HCT116 (cell line): ENCODE measurements around the gene TPM3. TPM values are rescaled to one million over a fixed set of nuclear protein-coding genes. Genes with fewer than 3 reads are reported as not detected.

Experiments
- ATAC-seq: fragments of 200-7000 bp; cut with Tn5 transposase; 2 replicates; pipeline ENCODE4 v1.9.1; 2020; ENCODE audit warnings: mild to moderate bottlenecking, moderate library complexity
- BruUV-seq: library from RNA; stranded (reverse); fragments of 400-500 nt; replicated peaks from 2 replicates; lab custom pipeline; 2021; lab: Mats Ljungman, UMichigan
- CTCF ChIA-PET: fragments of 300-600 bp; sonication (Branson Sonifier 250); formaldehyde crosslinking; loops from one replicate; lab custom pipeline; 2021; ENCODE audit warnings: antibody characterized with exemption; lab: Charles Lee
- POLR2A ChIA-PET: fragments of 300-600, 350-600 bp; sonication (Branson Sonifier 250); formaldehyde crosslinking; loops from one replicate; lab custom pipeline; 2021; ENCODE audit warnings: antibody characterized with exemption; lab: Charles Lee
- RAD21 ChIA-PET, 2 experiments: fragments of 300-600 bp; sonication (Branson Sonifier 250); formaldehyde crosslinking; loops; one replicate each; lab custom pipeline; 2023; ENCODE audit warnings: low total read pairs in 2 of 2; ENCODE audit not compliant: uncharacterized antibody in 2 of 2, unreplicated experiment in 2 of 2, low non-redundant PET in 1 of 2; lab: Charles Lee
- DNase-seq: peaks from one replicate; pipeline ENCODE4 v3.0.0-alpha.2; 2010; ENCODE audit warnings: low read depth, low spot score
- H2AFZ ChIP-seq: fragments of 200-600 bp; shearing (Covaris generic), sonication (generic); 2 replicates; pipeline ENCODE4 v1.6.1; 2017; ENCODE audit warnings: low read depth, mixed run types, mixed read lengths, antibody characterized with exemption, low read length; ENCODE audit not compliant: poor library complexity, severe bottlenecking
- H3K27ac ChIP-seq: 2 replicates; pipeline ENCODE4 v1.5.1; 2012; ENCODE audit warnings: low read depth, low read length
- H3K27me3 ChIP-seq: fragments of 200-600 bp; sonication (generic); 2 replicates; pipeline ENCODE4 v1.6.1; 2016; ENCODE audit warnings: mixed run types, low read length, mixed read lengths; ENCODE audit not compliant: insufficient read depth
- H3K36me3 ChIP-seq, 2 experiments: fragments of 200-500 bp in 1 of 2; fragments of 200-600 bp in 1 of 2; sonication (Bioruptor generic) in 1 of 2; sonication (generic) in 1 of 2; 2 replicates each; pipeline versions ENCODE4 v1.5.1 to v1.6.1; 2014 to 2016; ENCODE audit warnings: low read length in 2 of 2, inconsistent platforms in 1 of 2, mixed read lengths in 1 of 2, mixed run types in 1 of 2; ENCODE audit not compliant: insufficient read depth in 2 of 2, control insufficient read depth in 1 of 2
- H3K4me1 ChIP-seq, 2 experiments: fragments of 200-600 bp in 1 of 2; sonication (generic) in 1 of 2; 2 replicates each; pipeline versions ENCODE4 v1.5.1 to v1.6.1; 2012 to 2017; ENCODE audit warnings: low read length in 2 of 2, inconsistent platforms in 1 of 2, mild to moderate bottlenecking in 1 of 2, mixed read lengths in 1 of 2, mixed run types in 1 of 2, moderate library complexity in 1 of 2; ENCODE audit not compliant: insufficient read depth in 2 of 2, control insufficient read depth in 1 of 2
- H3K4me2 ChIP-seq: fragments of 200-600 bp; sonication (generic); 2 replicates; pipeline ENCODE4 v1.6.1; 2017; ENCODE audit warnings: mixed run types, low read length, mixed read lengths
- H3K4me3 ChIP-seq, 2 experiments: fragments of 200-600 bp in 1 of 2; sonication (generic) in 1 of 2; replicated peaks in 1 of 2; 2 replicates each; pipeline ENCODE4 v1.5.1; 2011 to 2016; ENCODE audit warnings: low read length in 2 of 2, control low read depth in 1 of 2, low read depth in 1 of 2, mild to moderate bottlenecking in 1 of 2, mixed read lengths in 1 of 2, mixed run types in 1 of 2
- H3K79me2 ChIP-seq: fragments of 200-600 bp; sonication (generic); 2 replicates; pipeline ENCODE4 v1.6.1; 2017; ENCODE audit warnings: mild to moderate bottlenecking, mixed run types, low read length, moderate library complexity, mixed read lengths; ENCODE audit not compliant: insufficient read depth
- H3K9ac ChIP-seq: fragments of 200-600 bp; sonication (generic); 2 replicates; pipeline ENCODE4 v1.6.1; 2016; ENCODE audit warnings: low read length, mixed read lengths
- H3K9me2 ChIP-seq: fragments of 200-600 bp; sonication (generic), shearing (Covaris generic); 2 replicates; pipeline ENCODE4 v1.6.1; 2017; ENCODE audit warnings: mixed run types, mild to moderate bottlenecking, moderate library complexity; ENCODE audit not compliant: insufficient read depth
- H3K9me3 ChIP-seq, 2 experiments: fragments of 200-500 bp in 1 of 2; fragments of 200-600 bp in 1 of 2; sonication (Bioruptor generic) in 1 of 2; sonication (generic) in 1 of 2; 2 replicates each; pipeline ENCODE4 v1.6.1; 2014 to 2017; ENCODE audit warnings: low read length in 2 of 2, mixed read lengths in 2 of 2, inconsistent platforms in 1 of 2, low read depth in 1 of 2, mild to moderate bottlenecking in 1 of 2, mixed run types in 1 of 2, moderate library complexity in 1 of 2; ENCODE audit not compliant: control insufficient read depth in 1 of 2, insufficient read depth in 1 of 2
- H4K20me1 ChIP-seq: fragments of 200-600 bp; sonication (generic), shearing (Covaris generic); 2 replicates; pipeline ENCODE4 v1.6.1; 2017; ENCODE audit warnings: mixed run types, mild to moderate bottlenecking, moderate library complexity; ENCODE audit not compliant: insufficient read depth
- EGR1 ChIP-seq: IDR thresholded peaks from 2 replicates; pipeline ENCODE4 v1.6.1; 2012; ENCODE audit warnings: low read depth
- ELF1 ChIP-seq: IDR thresholded peaks from 2 replicates; pipeline ENCODE4 v1.6.1; 2012; ENCODE audit warnings: low read depth, borderline replicate concordance
- POLR2A ChIP-seq: IDR thresholded peaks from 2 replicates; pipeline ENCODE4 v1.7.0; 2011; ENCODE audit warnings: borderline replicate concordance; ENCODE audit not compliant: insufficient read depth, insufficient read length; ENCODE audit errors: extremely low read depth
- RAD21 ChIP-seq: IDR thresholded peaks from 2 replicates; pipeline ENCODE4 v1.6.1; 2012; ENCODE audit warnings: low read depth, mild to moderate bottlenecking
- SIN3A ChIP-seq: IDR thresholded peaks from 2 replicates; pipeline ENCODE4 v1.6.1; 2012; ENCODE audit warnings: low read depth
- SRF ChIP-seq: IDR thresholded peaks from 2 replicates; pipeline ENCODE4 v1.6.1; 2012; ENCODE audit warnings: low read depth
- intact Hi-C: fragments of 100-400 bp; cut with micrococcal nuclease; formaldehyde crosslinking; loops from 2 replicates; pipeline ENCODE4 v1.10.0; 2022
- total RNA-seq: library from RNA; stranded (reverse); gene quantifications from one replicate; pipeline ENCODE4 v1.2.1, GENCODE V29; 2021; ENCODE audit not compliant: unreplicated experiment
- TF ChIP-seq, protein P1 (sequence below): IDR thresholded peaks from 2 replicates; pipeline ENCODE4 v1.6.1; 2012
- TF ChIP-seq, protein P2 (sequence below): IDR thresholded peaks from 2 replicates; pipeline ENCODE4 v1.6.1; 2012

The TPM3 gene
- total RNA-seq, 1 experiment from 2014 or later: 457 TPM

DNA sequence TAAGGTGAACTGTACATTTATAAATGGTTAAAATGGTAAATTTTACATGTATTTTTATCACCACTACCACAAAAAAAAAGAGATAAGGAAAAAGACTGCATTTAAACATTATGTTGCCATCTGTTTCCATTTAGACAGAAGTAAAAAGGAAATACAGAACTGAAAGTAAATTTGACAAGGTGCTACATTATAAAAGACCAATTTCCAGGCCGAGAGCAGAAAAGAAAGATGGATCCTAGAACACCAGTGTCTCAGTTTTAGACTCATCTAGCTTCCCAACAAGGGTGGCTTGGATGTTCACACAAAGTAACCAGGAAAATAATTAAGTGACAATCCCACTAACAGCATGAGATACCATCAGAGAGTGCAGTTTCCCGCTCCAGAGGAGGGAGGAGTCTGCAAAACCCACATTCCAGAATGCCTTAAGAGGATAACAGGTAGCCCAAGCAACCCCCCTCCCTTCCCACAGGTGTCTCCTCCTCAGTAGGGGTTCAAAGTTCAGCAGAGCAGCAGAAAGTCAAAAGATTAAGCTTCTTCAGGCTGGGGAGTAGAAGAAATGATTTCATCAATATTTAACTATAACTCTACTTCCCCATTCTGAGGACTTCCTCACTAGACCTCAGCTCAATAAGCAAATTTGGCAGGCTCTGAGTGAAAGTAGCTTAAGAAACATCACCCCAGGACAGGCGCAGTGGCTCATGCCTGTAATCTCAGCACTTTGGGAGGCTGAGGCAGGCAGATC lies 11.8 kb downstream of the TPM3 start:
- TF ChIP-seq ELF1: no peak
- TF ChIP-seq, protein P1, sequence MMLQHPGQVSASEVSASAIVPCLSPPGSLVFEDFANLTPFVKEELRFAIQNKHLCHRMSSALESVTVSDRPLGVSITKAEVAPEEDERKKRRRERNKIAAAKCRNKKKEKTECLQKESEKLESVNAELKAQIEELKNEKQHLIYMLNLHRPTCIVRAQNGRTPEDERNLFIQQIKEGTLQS: no peak
- TF ChIP-seq RAD21: no peak
- TF ChIP-seq SRF: no peak
- TF ChIP-seq SIN3A: no peak
- no peak for TF ChIP-seq EGR1
- TF ChIP-seq, protein P2, sequence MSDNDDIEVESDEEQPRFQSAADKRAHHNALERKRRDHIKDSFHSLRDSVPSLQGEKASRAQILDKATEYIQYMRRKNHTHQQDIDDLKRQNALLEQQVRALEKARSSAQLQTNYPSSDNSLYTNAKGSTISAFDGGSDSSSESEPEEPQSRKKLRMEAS: no peak
- no peak for TF ChIP-seq POLR2A
- H4K20me1 ChIP-seq: peaks cover 48% of the 10 kb centered on the region; the same call in 1 of the 2 replicates
- ATAC-seq (no peak), DNase-seq (no peak)
- POLR2A ChIA-PET: no interaction called here
- H3K27me3 ChIP-seq: no peaks in the 10 kb centered on the region
- no TSS peak for BruUV-seq
- H3K27ac ChIP-seq: no peak overlapping the region
- intact Hi-C loops: loop anchor here (10.0 kb wide), 2 partner anchors 295 to 365 kb away; no protein-coding TSS in a partner anchor
- H3K9ac ChIP-seq: no peak overlapping the region
- RAD21 ChIA-PET: no interaction called here
- CTCF ChIA-PET: no interaction called here
- no peak overlapping the region for H3K4me2 ChIP-seq
- peaks cover 19 to 44% of the 10 kb centered on the region in 2 experiments for H3K4me1 ChIP-seq
- H3K36me3 ChIP-seq: peaks cover 21 to 40% of the 10 kb centered on the region in 2 experiments
- no peaks in the 10 kb centered on the region for H3K9me3 ChIP-seq
- H3K4me3 ChIP-seq: no peak overlapping the region
- peaks cover 79% of the 10 kb centered on the region for H3K79me2 ChIP-seq
- H2AFZ ChIP-seq: no peak overlapping the region
- H3K9me2 ChIP-seq: no peaks in the 10 kb centered on the region
